Measurements from ENCODE around the gene RAB9B. TPM values are rescaled to one million over a fixed set of nuclear protein-coding genes. Genes with fewer than 3 reads are reported as not detected.
A peak's percentile ranks its signal among the peaks of the same experiment; 100 is the strongest.

RAB9B gene
- total and polyA plus RNA-seq, 7 donors: under 0.01 to 18.8 (median 9.2) TPM

- 52 to 54% methylated on average over 3 of the region's 3 CpGs for WGBS, 2 donors
- no peak for TF ChIP-seq EP300 (IDR thresholded peaks at IDR 0.05)
- TF ChIP-seq POLR2AphosphoS5 (IDR thresholded peaks at IDR 0.05): no peak
Measured at GRCh38 chrX:103783196-103783595, 48.9 kb downstream of the RAB9B start.

GRCh38 chrX:103782640-103783039, 49.4 kb downstream of the RAB9B start:
- no peaks in the 10 kb centered on the region for H3K36me3 ChIP-seq
- TF ChIP-seq EP300 (IDR thresholded peaks at IDR 0.05) (no peak), POLR2A (IDR thresholded peaks at IDR 0.05) (no peak), POLR2AphosphoS5 (IDR thresholded peaks at IDR 0.05) (no peak)
- TF ChIP-seq, protein P1, sequence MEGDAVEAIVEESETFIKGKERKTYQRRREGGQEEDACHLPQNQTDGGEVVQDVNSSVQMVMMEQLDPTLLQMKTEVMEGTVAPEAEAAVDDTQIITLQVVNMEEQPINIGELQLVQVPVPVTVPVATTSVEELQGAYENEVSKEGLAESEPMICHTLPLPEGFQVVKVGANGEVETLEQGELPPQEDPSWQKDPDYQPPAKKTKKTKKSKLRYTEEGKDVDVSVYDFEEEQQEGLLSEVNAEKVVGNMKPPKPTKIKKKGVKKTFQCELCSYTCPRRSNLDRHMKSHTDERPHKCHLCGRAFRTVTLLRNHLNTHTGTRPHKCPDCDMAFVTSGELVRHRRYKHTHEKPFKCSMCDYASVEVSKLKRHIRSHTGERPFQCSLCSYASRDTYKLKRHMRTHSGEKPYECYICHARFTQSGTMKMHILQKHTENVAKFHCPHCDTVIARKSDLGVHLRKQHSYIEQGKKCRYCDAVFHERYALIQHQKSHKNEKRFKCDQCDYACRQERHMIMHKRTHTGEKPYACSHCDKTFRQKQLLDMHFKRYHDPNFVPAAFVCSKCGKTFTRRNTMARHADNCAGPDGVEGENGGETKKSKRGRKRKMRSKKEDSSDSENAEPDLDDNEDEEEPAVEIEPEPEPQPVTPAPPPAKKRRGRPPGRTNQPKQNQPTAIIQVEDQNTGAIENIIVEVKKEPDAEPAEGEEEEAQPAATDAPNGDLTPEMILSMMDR (IDR thresholded peaks at IDR 0.05): no peak
- H3K4me1 ChIP-seq: peaks cover 0 to 10% (median 3%) of the 10 kb centered on the region in 4 donors
- no peak for DNase-seq
- WGBS, 2 donors: 83 to 91% methylated on average over 3 of the region's 3 CpGs
- H3K9me3 ChIP-seq: no peaks in the 10 kb centered on the region
- H3K4me3 ChIP-seq: no peak overlapping the region
- intact Hi-C loops (cut with DNase I): no loop called here
- H3K27me3 ChIP-seq: no peaks in the 10 kb centered on the region
- H3K27ac ChIP-seq: peak overlapping the region in 1 of 4 donors; percentile 20

More at GRCh38 chrX:103783196-103783595, 48.9 kb downstream of the RAB9B start:
- Histone ChIP-seq H3K36me3 (no peaks in the 10 kb centered on the region), H3K27me3 (no peaks in the 10 kb centered on the region), H3K27ac (peak overlapping the region in 3 of 4 donors; percentile 8 to 37 (median 20)), H3K9me3 (no peaks in the 10 kb centered on the region), H3K4me3 (no peak overlapping the region), H3K4me1 (peaks cover 0 to 10% (median 3%) of the 10 kb centered on the region in 4 donors)
- intact Hi-C loops (cut with DNase I): no loop called here
- DNase-seq: no peak

- no peak overlapping the region for H3K4me3 ChIP-seq
- intact Hi-C loops (cut with DNase I): no loop called here
- TF ChIP-seq EP300 (IDR thresholded peaks at IDR 0.05): no peak
- no peak for TF ChIP-seq POLR2A (IDR thresholded peaks at IDR 0.05)
- TF ChIP-seq, protein P1 (IDR thresholded peaks at IDR 0.05): no peak
- TF ChIP-seq POLR2AphosphoS5 (IDR thresholded peaks at IDR 0.05): no peak
- H3K9me3 ChIP-seq: no peaks in the 10 kb centered on the region
- 69 to 89% methylated on average over 1 of the region's 1 CpG for WGBS, 2 donors
- no peaks in the 10 kb centered on the region for H3K36me3 ChIP-seq
- no peak for DNase-seq
- H3K4me1 ChIP-seq: peaks cover 0 to 10% (median 3%) of the 10 kb centered on the region in 4 donors
- no peaks in the 10 kb centered on the region for H3K27me3 ChIP-seq
- H3K27ac ChIP-seq: no peak overlapping the region
Measured at GRCh38 chrX:103781706-103782105, 50.4 kb downstream of the RAB9B start.

GRCh38 chrX:103781062-103781402, 51.0 kb downstream of the RAB9B start:
- peaks cover 0 to 10% (median 3%) of the 10 kb centered on the region in 4 donors for H3K4me1 ChIP-seq
- TF ChIP-seq POLR2AphosphoS5 (IDR thresholded peaks at IDR 0.05): peak in 1 of 4 donors; percentile 3
- TF ChIP-seq, protein P1 (IDR thresholded peaks at IDR 0.05): no peak
- no peak overlapping the region for H3K27ac ChIP-seq
- intact Hi-C loops (cut with DNase I): no loop called here
- DNase-seq: no peak
- WGBS, 2 donors: 85 to 88% methylated on average over 4 of the region's 4 CpGs
- H3K4me3 ChIP-seq: no peak overlapping the region
- no peaks in the 10 kb centered on the region for H3K36me3 ChIP-seq
- no peaks in the 10 kb centered on the region for H3K27me3 ChIP-seq
- H3K9me3 ChIP-seq: no peaks in the 10 kb centered on the region

DNA sequence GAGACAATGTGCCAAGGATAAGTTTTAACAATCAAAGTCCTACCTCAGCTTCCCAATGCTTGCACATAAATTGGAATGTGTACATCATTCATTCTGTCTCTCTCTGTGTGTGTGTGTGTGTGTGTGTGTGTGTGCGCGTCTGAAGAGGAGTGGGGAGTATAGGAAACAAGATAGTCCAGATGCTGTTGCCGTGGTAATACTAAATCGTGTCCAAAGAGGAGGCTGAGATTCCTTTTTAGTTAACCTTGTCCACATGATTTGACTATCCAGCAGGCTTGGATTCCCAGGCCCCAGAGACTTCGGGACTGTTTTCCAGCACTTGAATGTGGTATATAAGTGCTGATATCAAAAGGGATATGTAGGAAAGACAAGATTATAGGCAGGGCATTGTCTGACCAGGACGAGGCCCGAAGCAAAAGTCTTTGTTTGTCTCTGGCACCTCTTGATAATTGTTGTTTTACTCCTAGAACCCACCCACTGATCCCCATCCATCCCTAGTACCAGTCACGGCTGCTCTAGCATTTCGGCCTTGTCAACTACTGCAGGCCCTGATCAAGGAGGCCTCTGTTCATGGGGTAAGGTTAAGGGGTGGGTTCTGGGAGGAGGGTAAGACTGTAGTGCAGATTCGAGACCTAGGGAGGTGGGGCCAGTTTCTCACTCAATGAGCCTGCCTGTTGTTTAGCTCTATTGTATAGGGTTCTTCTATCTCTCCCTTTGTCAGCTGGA, 51.6 kb downstream of the RAB9B start:
- no peak for DNase-seq
- TF ChIP-seq EP300 (IDR thresholded peaks at IDR 0.05) (no peak), POLR2AphosphoS5 (IDR thresholded peaks at IDR 0.05) (peak in 1 of 4 donors; percentile 6)
- intact Hi-C loops (cut with DNase I): no loop called here
- Histone ChIP-seq H3K27me3 (no peaks in the 10 kb centered on the region), H3K4me1 (peaks cover 0 to 10% (median 3%) of the 10 kb centered on the region in 4 donors), H3K27ac (no peak overlapping the region), H3K4me3 (no peak overlapping the region), H3K36me3 (no peaks in the 10 kb centered on the region), H3K9me3 (no peaks in the 10 kb centered on the region)
- 85 to 89% methylated on average over 10 of the region's 10 CpGs for WGBS, 2 donors

Measured in sigmoid colon (tissue), 7 donors.